Activated T-helper 1 cell treated with anti-CD3 and anti-CD28 coated beads, Interleukin-12 subunit alpha, Interleukin-12 subunit beta, Interleukin-2, Interleukin-4 antibody, amounts not matched to agents 30 ng/mL and 10 ng/mL and 1 ng/mL, durations not matched to agents 14 hours and 24 hours and 36 hours (primary cell): ENCODE measurements around the gene CTNNB1. TPM values are rescaled to one million over a fixed set of nuclear protein-coding genes. Genes with fewer than 3 reads are reported as not detected.
A peak's percentile ranks its signal among the peaks of the same experiment; 100 is the strongest.

Source experiments
- DNase-seq: peaks from one replicate; pipeline ENCODE4 v3.0.0; 2021; ENCODE audit warnings: low spot score
- H3K27ac Mint-ChIP-seq: one replicate; pipeline ENCODE4 v1.8.0; 2021; ENCODE audit warnings: mild to moderate bottlenecking, mixed read lengths
- H3K27me3 Mint-ChIP-seq: one replicate; pipeline ENCODE4 v1.8.0; 2022; ENCODE audit warnings: mild to moderate bottlenecking, moderate library complexity, mixed read lengths; ENCODE audit not compliant: insufficient read depth
- H3K36me3 Mint-ChIP-seq: one replicate; pipeline ENCODE4 v1.8.0; 2021; ENCODE audit warnings: low read depth, mixed read lengths
- H3K4me1 Mint-ChIP-seq: one replicate; pipeline ENCODE4 v1.8.0; 2021; ENCODE audit warnings: low read depth, mixed read lengths
- H3K4me3 Mint-ChIP-seq: one replicate; pipeline ENCODE4 v1.8.0; 2021; ENCODE audit warnings: mild to moderate bottlenecking, moderate library complexity, mixed read lengths
- H3K9me3 Mint-ChIP-seq: one replicate; pipeline ENCODE4 v1.8.0; 2021; ENCODE audit warnings: mixed read lengths
- intact Hi-C: fragments of 100-400 bp; cut with micrococcal nuclease; formaldehyde crosslinking; loops from one replicate; pipeline ENCODE4 v1.15.1; 2024
- total RNA-seq: library from RNA; stranded (reverse); gene quantifications from 2 replicates; pipeline ENCODE4 v1.2.3, GENCODE V29; 2022

Gene CTNNB1
- total RNA-seq, 1 donor from 2014 or later: 137 TPM

GRCh38 chr3:41209646-41210045 lies 10.3 kb downstream of the CTNNB1 start:
- Mint-ChIP-seq H3K4me3 (no peak overlapping the region), H3K27ac (no peak overlapping the region), H3K27me3 (no peaks in the 10 kb centered on the region), H3K36me3 (peaks cover 20% of the 10 kb centered on the region), H3K4me1 (peaks cover 67% of the 10 kb centered on the region), H3K9me3 (no peaks in the 10 kb centered on the region)
- DNase-seq: no peak
- intact Hi-C loops: no loop called here

DNA sequence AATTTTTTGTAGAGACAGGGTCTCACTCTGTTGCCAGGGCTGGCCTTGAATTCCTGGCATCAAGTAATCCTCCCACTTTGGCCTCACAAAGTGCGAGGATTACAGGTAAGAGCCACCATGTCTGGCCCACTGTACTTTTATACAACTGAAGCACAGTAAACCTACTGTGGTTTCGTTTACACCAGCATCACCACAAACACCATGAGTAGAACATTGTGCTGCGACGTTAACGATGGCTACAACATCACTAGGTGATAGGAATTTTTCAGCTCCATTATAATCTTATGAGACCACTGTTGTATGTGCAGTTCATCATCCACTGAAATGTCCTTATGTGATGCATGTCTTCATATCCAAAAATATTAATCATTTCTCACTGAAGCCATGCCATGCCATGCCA lies 11.7 kb downstream of the CTNNB1 start:
- intact Hi-C loops: no loop called here
- peaks cover 20% of the 10 kb centered on the region for H3K36me3 Mint-ChIP-seq
- no peak overlapping the region for H3K27ac Mint-ChIP-seq
- no peaks in the 10 kb centered on the region for H3K9me3 Mint-ChIP-seq
- no peak overlapping the region for H3K4me3 Mint-ChIP-seq
- H3K27me3 Mint-ChIP-seq: no peaks in the 10 kb centered on the region
- peaks cover 64% of the 10 kb centered on the region for H3K4me1 Mint-ChIP-seq
- no peak for DNase-seq

DNA sequence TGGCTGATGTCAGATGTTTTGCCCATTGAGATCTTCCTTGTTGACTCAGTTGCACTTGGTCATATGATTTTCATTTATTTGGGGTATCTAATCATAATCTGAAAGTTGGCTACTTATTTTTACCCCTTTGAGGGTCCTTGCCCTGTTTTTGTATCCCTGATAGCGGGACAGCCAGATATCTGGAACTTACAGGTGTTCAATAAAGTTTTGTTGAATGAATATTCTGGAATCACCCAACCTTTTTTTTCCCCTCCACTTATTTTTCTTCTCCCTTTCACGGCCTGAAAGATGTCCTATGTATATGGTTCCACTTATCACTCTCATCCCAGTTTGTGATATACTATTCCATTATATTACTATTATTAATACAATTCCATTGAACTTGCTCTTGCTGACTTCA lies 12.8 kb downstream of the CTNNB1 start:
- Mint-ChIP-seq H3K36me3 (peaks cover 22% of the 10 kb centered on the region), H3K9me3 (no peaks in the 10 kb centered on the region), H3K4me3 (no peak overlapping the region), H3K4me1 (peaks cover 62% of the 10 kb centered on the region), H3K27me3 (no peaks in the 10 kb centered on the region), H3K27ac (no peak overlapping the region)
- DNase-seq: no peak
- intact Hi-C loops: no loop called here

DNA sequence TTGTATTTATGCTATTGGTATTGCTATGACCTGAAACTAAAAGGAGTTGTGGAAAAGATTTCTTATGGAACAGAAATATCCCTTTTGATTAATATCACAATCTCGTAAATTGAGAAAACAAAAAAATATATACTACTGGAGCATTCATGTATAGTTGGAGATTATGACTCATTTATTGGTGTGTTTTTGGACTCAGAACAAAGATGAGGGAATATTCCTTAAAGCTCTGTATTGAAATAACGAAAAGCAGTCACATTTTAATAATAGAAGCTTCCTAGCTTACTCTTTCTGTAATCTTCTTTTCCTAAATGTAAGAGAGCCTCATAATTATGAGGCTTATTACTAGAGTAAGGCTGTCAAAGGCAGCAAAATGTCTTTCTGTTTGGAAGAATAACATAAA lies 14.3 kb downstream of the CTNNB1 start:
- intact Hi-C loops: no loop called here
- no peaks in the 10 kb centered on the region for H3K9me3 Mint-ChIP-seq
- H3K36me3 Mint-ChIP-seq: peaks cover 18% of the 10 kb centered on the region
- H3K27ac Mint-ChIP-seq: peak overlapping the region; percentile 57
- no peak for DNase-seq
- H3K4me3 Mint-ChIP-seq: no peak overlapping the region
- H3K4me1 Mint-ChIP-seq: peaks cover 56% of the 10 kb centered on the region
- H3K27me3 Mint-ChIP-seq: no peaks in the 10 kb centered on the region

DNA sequence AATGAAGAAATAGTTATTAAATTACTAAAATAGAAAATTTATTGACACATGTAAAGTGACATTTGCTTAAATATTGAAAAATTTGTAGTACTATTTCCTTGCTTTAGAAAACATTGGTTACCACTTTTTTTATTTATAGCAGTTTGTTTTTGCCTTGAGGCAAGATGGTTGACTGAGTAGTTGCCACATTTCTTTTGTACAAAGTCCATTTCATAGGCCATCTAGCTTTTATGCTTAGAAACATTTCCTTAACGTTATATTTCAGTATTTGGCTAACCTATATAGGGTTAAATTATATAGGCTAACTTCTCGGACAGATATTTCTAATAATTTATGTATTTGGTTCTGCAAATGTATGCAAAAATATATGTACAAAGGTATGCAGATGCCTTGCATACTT lies 17.1 kb downstream of the CTNNB1 start:
- no peak overlapping the region for H3K4me3 Mint-ChIP-seq

GRCh38 chr3:41216993-41217392 lies 17.7 kb downstream of the CTNNB1 start:
- intact Hi-C loops: loop anchor here (2.0 kb wide), 1 partner anchor 16 kb away; no protein-coding TSS in a partner anchor
- Mint-ChIP-seq H3K9me3 (no peaks in the 10 kb centered on the region), H3K27ac (peak overlapping the region; percentile 7), H3K27me3 (no peaks in the 10 kb centered on the region), H3K36me3 (peaks cover 5% of the 10 kb centered on the region), H3K4me3 (no peak overlapping the region), H3K4me1 (peaks cover 67% of the 10 kb centered on the region)
- no peak for DNase-seq

More for the DNA sequence above, 17.1 kb downstream of the CTNNB1 start:
- Mint-ChIP-seq H3K36me3 (peaks cover 10% of the 10 kb centered on the region), H3K27me3 (no peaks in the 10 kb centered on the region), H3K9me3 (no peaks in the 10 kb centered on the region), H3K4me1 (peaks cover 67% of the 10 kb centered on the region), H3K27ac (no peak overlapping the region)
- no peak for DNase-seq
- intact Hi-C loops: loop anchor here (2.0 kb wide), 1 partner anchor 16 kb away; no protein-coding TSS in a partner anchor

DNA sequence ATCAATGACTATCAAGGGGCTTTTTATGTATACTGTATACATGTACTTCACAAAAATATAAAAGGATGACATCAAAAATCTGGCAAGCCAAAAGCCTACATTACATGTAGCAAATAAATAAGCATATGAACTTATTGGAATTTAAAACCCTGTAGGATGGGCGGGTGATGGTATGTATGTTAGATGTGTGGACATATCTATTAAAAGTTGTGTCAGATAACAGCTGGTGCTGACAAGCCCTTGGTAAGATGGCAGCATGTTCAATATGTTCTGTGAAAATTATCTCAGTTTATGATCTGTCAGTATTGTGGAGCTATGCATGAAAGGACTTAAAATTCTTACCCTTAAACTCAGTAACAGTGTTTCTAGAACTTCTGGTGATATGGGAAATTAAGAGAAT lies 20.1 kb downstream of the CTNNB1 start:
- DNase-seq: no peak
- no peak overlapping the region for H3K27ac Mint-ChIP-seq
- H3K4me1 Mint-ChIP-seq: peaks cover 59% of the 10 kb centered on the region
- no peaks in the 10 kb centered on the region for H3K27me3 Mint-ChIP-seq
- no peaks in the 10 kb centered on the region for H3K9me3 Mint-ChIP-seq
- H3K36me3 Mint-ChIP-seq: peaks cover 7% of the 10 kb centered on the region
- intact Hi-C loops: no loop called here
- no peak overlapping the region for H3K4me3 Mint-ChIP-seq

GRCh38 chr3:41220906-41221677 lies 21.8 kb downstream of the CTNNB1 start:
- Mint-ChIP-seq H3K9me3 (no peaks in the 10 kb centered on the region), H3K27me3 (no peaks in the 10 kb centered on the region), H3K4me3 (no peak overlapping the region), H3K27ac (no peak overlapping the region), H3K36me3 (peaks cover 22% of the 10 kb centered on the region), H3K4me1 (peaks cover 50% of the 10 kb centered on the region)
- intact Hi-C loops: no loop called here
- DNase-seq: no peak

DNA sequence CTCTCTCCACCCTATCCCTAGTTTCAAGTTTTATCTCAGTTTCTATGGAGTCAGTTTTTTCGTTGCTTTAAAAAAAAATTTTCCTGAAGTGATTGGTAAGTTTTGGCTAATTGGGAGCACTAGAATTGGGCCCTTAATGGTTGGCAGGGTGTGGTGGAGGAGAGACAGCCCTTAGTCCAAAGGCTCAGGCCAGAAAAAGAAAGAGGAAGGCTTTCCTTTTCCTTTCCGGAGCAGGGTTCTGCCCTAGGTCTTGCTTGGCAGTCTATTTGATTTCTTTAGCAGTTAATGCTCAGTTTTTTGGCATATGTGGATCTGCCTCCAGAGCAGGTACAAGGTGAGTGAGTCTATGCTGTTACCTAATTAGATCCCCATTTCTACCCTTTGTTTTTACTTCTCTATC lies 22.7 kb downstream of the CTNNB1 start:
- Mint-ChIP-seq H3K36me3 (peaks cover 29% of the 10 kb centered on the region), H3K4me3 (no peak overlapping the region), H3K9me3 (no peaks in the 10 kb centered on the region), H3K4me1 (peaks cover 44% of the 10 kb centered on the region), H3K27ac (no peak overlapping the region), H3K27me3 (no peaks in the 10 kb centered on the region)
- DNase-seq: no peak
- intact Hi-C loops: no loop called here

- Mint-ChIP-seq H3K4me3 (no peak overlapping the region), H3K9me3 (no peaks in the 10 kb centered on the region), H3K27me3 (no peaks in the 10 kb centered on the region), H3K36me3 (peaks cover 31% of the 10 kb centered on the region), H3K27ac (no peak overlapping the region), H3K4me1 (peaks cover 42% of the 10 kb centered on the region)
- intact Hi-C loops: no loop called here
- DNase-seq: no peak
Measured at GRCh38 chr3:41222501-41222900, 23.2 kb downstream of the CTNNB1 start.

DNA sequence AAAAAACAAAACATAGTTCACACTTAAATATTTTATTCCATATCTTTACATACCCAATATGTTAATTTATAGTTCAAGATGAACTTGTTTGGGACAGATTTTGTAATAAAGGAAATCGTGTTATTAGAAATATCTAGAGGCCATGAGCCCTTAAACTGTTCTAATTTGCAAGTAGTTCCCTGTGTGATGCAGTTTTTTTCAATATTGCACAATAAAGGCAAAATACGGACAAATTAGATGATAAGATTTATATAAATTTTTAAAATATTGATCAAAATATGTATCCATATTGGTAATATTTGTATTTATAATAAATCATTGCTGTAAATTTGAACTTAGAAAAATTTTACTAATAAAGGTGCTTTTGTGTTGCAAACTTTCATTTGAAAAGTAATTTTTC lies 23.8 kb downstream of the CTNNB1 start:
- intact Hi-C loops: no loop called here
- H3K27me3 Mint-ChIP-seq: no peaks in the 10 kb centered on the region
- no peak overlapping the region for H3K4me3 Mint-ChIP-seq
- H3K4me1 Mint-ChIP-seq: peaks cover 44% of the 10 kb centered on the region
- no peaks in the 10 kb centered on the region for H3K9me3 Mint-ChIP-seq
- peaks cover 37% of the 10 kb centered on the region for H3K36me3 Mint-ChIP-seq
- no peak overlapping the region for H3K27ac Mint-ChIP-seq
- no peak for DNase-seq

DNA sequence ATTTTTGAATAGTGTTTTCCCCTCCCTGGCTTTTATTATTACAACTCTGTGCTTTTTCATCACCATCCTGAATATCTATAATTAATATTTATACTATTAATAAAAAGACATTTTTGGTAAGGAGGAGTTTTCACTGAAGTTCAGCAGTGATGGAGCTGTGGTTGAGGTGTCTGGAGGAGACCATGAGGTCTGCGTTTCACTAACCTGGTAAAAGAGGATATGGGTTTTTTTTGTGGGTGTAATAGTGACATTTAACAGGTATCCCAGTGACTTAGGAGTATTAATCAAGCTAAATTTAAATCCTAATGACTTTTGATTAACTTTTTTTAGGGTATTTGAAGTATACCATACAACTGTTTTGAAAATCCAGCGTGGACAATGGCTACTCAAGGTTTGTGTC lies 24.4 kb downstream of the CTNNB1 start:
- H3K9me3 Mint-ChIP-seq: no peaks in the 10 kb centered on the region
- DNase-seq: no peak
- no peaks in the 10 kb centered on the region for H3K27me3 Mint-ChIP-seq
- H3K27ac Mint-ChIP-seq: no peak overlapping the region
- H3K4me3 Mint-ChIP-seq: no peak overlapping the region
- H3K4me1 Mint-ChIP-seq: peaks cover 46% of the 10 kb centered on the region
- H3K36me3 Mint-ChIP-seq: peaks cover 43% of the 10 kb centered on the region
- intact Hi-C loops: no loop called here

DNA sequence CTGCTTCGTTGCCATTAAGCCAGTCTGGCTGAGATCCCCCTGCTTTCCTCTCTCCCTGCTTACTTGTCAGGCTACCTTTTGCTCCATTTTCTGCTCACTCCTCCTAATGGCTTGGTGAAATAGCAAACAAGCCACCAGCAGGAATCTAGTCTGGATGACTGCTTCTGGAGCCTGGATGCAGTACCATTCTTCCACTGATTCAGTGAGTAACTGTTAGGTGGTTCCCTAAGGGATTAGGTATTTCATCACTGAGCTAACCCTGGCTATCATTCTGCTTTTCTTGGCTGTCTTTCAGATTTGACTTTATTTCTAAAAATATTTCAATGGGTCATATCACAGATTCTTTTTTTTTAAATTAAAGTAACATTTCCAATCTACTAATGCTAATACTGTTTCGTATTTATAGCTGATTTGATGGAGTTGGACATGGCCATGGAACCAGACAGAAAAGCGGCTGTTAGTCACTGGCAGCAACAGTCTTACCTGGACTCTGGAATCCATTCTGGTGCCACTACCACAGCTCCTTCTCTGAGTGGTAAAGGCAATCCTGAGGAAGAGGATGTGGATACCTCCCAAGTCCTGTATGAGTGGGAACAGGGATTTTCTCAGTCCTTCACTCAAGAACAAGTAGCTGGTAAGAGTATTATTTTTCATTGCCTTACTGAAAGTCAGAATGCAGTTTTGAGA lies 25.0 kb downstream of the CTNNB1 start:
- peaks cover 46% of the 10 kb centered on the region for H3K36me3 Mint-ChIP-seq

More for the DNA sequence above, 25.0 kb downstream of the CTNNB1 start:
- H3K4me1 Mint-ChIP-seq: peaks cover 40% of the 10 kb centered on the region
- no peak for DNase-seq
- intact Hi-C loops: no loop called here
- H3K9me3 Mint-ChIP-seq: no peaks in the 10 kb centered on the region
- H3K27ac Mint-ChIP-seq: no peak overlapping the region
- H3K27me3 Mint-ChIP-seq: no peaks in the 10 kb centered on the region
- no peak overlapping the region for H3K4me3 Mint-ChIP-seq
